ENCODE data around the gene BMP8B.

DNA sequence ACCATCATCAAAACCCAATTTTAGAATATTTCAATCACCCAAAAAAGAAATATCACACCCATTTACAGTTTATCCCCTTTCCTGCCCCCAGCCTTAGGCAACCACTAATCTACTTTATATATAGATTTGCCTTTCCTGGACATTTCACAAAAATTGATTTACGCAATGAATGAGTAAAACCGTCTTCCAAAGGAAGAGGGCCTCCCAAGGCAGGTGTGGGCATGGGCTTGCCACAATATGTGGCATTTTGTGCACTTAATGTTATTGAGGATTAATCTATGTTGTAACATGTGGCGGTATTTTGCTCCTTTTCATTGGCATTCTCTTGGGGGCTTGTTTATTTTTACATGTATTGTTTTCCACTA lies 11.8 kb upstream of the BMP8B start:
- TF ChIP-seq EZH2phosphoT487 (IDR thresholded peaks at IDR 0.05; ENCODE audit: insufficient read depth, low read depth) (no peak), EZH2 (IDR thresholded peaks at IDR 0.05; ENCODE audit: insufficient read depth, poor library complexity, severe bottlenecking) (no peak)

All from GM23248 (cell line).